Parathyroid adenoma (tissue), 2 donors: ENCODE results near the gene PPIF.

ENCODE experiments used
- H2AFZ ChIP-seq: fragments of 300-600 bp; sonication (generic); one replicate; pipeline ENCODE4 v1.7.0; 2017; ENCODE audit warnings: antibody characterized with exemption, mild to moderate bottlenecking
- H3K27ac ChIP-seq: fragments of 300-600 bp; sonication (generic); one replicate; pipeline ENCODE4 v1.7.0; 2017
- H3K27me3 ChIP-seq: fragments of 300-600 bp; sonication (generic); one replicate; pipeline ENCODE4 v1.7.0; 2017; ENCODE audit warnings: low read length; ENCODE audit not compliant: control insufficient read depth, insufficient read depth
- H3K36me3 ChIP-seq: fragments of 300-600 bp; sonication (generic); one replicate; pipeline ENCODE4 v1.7.0; 2017; ENCODE audit warnings: low read length; ENCODE audit not compliant: control insufficient read depth, insufficient read depth
- H3K4me1 ChIP-seq: fragments of 300-600 bp; sonication (generic); one replicate; pipeline ENCODE4 v1.7.0; 2017; ENCODE audit warnings: control low read depth
- H3K4me2 ChIP-seq: fragments of 300-600 bp; sonication (generic); one replicate; pipeline ENCODE4 v1.7.0; 2017; ENCODE audit warnings: low read length
- H3K4me3 ChIP-seq: fragments of 300-600 bp; sonication (generic); one replicate; pipeline ENCODE4 v1.7.0; 2017; ENCODE audit warnings: low read depth, low read length
- H3K79me2 ChIP-seq: fragments of 300-600 bp; sonication (generic); one replicate; pipeline ENCODE4 v1.7.0; 2017; ENCODE audit warnings: control low read depth
- H3K9ac ChIP-seq: fragments of 300-600 bp; sonication (generic); one replicate; pipeline ENCODE4 v1.7.0; 2017; ENCODE audit warnings: mild to moderate bottlenecking
- H3K9me3 ChIP-seq: fragments of 300-600 bp; sonication (generic); one replicate; pipeline ENCODE4 v1.7.0; 2017; ENCODE audit warnings: low read length; ENCODE audit not compliant: control insufficient read depth
- TF ChIP-seq, protein P1 (sequence below): fragments of 300-600 bp; sonication (generic); IDR thresholded peaks from one replicate; pipeline ENCODE4 v1.7.0; 2017; ENCODE audit warnings: antibody characterized with exemption, mild to moderate bottlenecking
- donor health status: primary hyperparathyroidism.

The PPIF gene

DNA sequence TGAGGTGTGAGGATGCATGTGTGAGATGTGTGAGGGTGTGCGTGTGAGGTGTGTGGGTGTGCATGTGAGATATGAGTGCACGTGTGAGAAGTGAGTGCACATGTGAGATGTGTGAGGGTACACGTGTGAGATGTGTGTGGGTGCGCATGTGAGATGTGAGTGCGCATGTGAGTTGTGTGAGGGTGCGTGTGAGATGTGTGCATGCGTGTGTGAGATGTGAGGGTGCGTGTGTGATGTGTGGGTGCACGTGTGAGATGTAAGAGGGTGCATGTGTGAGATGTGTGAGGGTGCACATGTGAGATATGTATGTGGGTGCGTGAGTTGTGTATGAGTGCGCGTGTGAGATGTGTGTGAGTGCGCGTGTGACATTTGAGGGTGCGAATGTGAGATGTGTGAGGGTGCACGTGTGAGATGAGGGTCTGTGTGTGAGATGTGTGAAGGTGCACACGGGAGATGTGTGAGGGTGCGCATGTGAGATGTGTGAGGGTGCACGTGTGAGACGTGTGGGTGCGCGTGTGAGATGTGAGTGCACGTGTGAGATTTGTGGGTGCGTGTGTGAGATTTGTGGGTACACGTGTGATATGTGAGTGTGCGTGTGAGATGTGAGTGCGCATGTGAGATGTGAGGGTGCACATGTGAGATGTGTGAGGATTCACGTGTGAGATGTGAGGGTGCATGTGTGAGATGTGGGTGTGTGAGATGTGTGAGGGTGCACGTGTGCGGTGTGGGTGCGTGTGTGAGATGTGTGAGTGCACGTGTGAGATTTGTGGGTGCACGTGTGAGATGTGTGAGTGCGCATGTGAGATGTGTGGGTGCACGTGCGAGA is 30.5 kb downstream of the PPIF start:
- Histone ChIP-seq H3K27ac (no peak overlapping the region), H3K4me1 (peaks cover 3% of the 10 kb centered on the region), H2AFZ (no peak overlapping the region), H3K27me3 (no peaks in the 10 kb centered on the region), H3K4me3 (no peak overlapping the region), H3K79me2 (no peaks in the 10 kb centered on the region), H3K9me3 (no peaks in the 10 kb centered on the region), H3K36me3 (no peaks in the 10 kb centered on the region), H3K4me2 (no peak overlapping the region), H3K9ac (no peak overlapping the region)
- TF ChIP-seq, protein P1, sequence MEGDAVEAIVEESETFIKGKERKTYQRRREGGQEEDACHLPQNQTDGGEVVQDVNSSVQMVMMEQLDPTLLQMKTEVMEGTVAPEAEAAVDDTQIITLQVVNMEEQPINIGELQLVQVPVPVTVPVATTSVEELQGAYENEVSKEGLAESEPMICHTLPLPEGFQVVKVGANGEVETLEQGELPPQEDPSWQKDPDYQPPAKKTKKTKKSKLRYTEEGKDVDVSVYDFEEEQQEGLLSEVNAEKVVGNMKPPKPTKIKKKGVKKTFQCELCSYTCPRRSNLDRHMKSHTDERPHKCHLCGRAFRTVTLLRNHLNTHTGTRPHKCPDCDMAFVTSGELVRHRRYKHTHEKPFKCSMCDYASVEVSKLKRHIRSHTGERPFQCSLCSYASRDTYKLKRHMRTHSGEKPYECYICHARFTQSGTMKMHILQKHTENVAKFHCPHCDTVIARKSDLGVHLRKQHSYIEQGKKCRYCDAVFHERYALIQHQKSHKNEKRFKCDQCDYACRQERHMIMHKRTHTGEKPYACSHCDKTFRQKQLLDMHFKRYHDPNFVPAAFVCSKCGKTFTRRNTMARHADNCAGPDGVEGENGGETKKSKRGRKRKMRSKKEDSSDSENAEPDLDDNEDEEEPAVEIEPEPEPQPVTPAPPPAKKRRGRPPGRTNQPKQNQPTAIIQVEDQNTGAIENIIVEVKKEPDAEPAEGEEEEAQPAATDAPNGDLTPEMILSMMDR, result no peak

GRCh38 chr10:79378383-79378646 is 31.0 kb downstream of the PPIF start:
- H3K4me1 ChIP-seq, result peaks cover 3% of the 10 kb centered on the region
- no peaks in the 10 kb centered on the region for H3K36me3 ChIP-seq
- H2AFZ ChIP-seq, result no peak overlapping the region
- TF ChIP-seq, protein P1, result no peak
- H3K9me3 ChIP-seq, result no peaks in the 10 kb centered on the region
- H3K4me2 ChIP-seq, result no peak overlapping the region
- H3K9ac ChIP-seq, result no peak overlapping the region
- no peak overlapping the region for H3K4me3 ChIP-seq
- H3K79me2 ChIP-seq, result no peaks in the 10 kb centered on the region
- H3K27me3 ChIP-seq, result no peaks in the 10 kb centered on the region
- H3K27ac ChIP-seq, result no peak overlapping the region

GRCh38 chr10:79378647-79379511 is 31.6 kb downstream of the PPIF start:
- TF ChIP-seq, protein P1, result no peak
- Histone ChIP-seq H3K27me3 (no peaks in the 10 kb centered on the region), H2AFZ (no peak overlapping the region), H3K4me1 (peaks cover 3% of the 10 kb centered on the region), H3K4me3 (no peak overlapping the region), H3K79me2 (no peaks in the 10 kb centered on the region), H3K36me3 (no peaks in the 10 kb centered on the region), H3K4me2 (no peak overlapping the region), H3K9ac (no peak overlapping the region), H3K9me3 (no peaks in the 10 kb centered on the region), H3K27ac (no peak overlapping the region)

GRCh38 chr10:79379512-79380124 is 32.3 kb downstream of the PPIF start:
- no peak overlapping the region for H3K9ac ChIP-seq
- H3K4me3 ChIP-seq, result no peak overlapping the region
- H3K4me1 ChIP-seq, result peaks cover 3% of the 10 kb centered on the region

More at GRCh38 chr10:79379512-79380124, 32.3 kb downstream of the PPIF start:
- no peaks in the 10 kb centered on the region for H3K79me2 ChIP-seq
- H3K4me2 ChIP-seq, result no peak overlapping the region
- no peaks in the 10 kb centered on the region for H3K27me3 ChIP-seq
- H3K9me3 ChIP-seq, result no peaks in the 10 kb centered on the region
- no peaks in the 10 kb centered on the region for H3K36me3 ChIP-seq
- H3K27ac ChIP-seq, result no peak overlapping the region
- TF ChIP-seq, protein P1, result no peak
- no peak overlapping the region for H2AFZ ChIP-seq
